ENCODE measurements around the gene CHMP2A. TPM values are rescaled to one million over a fixed set of nuclear protein-coding genes. Genes with fewer than 3 reads are reported as not detected.

CHMP2A gene
- polyA plus RNA-seq, 1 of the 3 experiments (the other 2 are of a cell fraction), result 381 TPM

GRCh38 chr19:58561373-58562121 lies 6.6 kb upstream of the CHMP2A start (continued):
- TF ChIP-seq, protein P1, sequence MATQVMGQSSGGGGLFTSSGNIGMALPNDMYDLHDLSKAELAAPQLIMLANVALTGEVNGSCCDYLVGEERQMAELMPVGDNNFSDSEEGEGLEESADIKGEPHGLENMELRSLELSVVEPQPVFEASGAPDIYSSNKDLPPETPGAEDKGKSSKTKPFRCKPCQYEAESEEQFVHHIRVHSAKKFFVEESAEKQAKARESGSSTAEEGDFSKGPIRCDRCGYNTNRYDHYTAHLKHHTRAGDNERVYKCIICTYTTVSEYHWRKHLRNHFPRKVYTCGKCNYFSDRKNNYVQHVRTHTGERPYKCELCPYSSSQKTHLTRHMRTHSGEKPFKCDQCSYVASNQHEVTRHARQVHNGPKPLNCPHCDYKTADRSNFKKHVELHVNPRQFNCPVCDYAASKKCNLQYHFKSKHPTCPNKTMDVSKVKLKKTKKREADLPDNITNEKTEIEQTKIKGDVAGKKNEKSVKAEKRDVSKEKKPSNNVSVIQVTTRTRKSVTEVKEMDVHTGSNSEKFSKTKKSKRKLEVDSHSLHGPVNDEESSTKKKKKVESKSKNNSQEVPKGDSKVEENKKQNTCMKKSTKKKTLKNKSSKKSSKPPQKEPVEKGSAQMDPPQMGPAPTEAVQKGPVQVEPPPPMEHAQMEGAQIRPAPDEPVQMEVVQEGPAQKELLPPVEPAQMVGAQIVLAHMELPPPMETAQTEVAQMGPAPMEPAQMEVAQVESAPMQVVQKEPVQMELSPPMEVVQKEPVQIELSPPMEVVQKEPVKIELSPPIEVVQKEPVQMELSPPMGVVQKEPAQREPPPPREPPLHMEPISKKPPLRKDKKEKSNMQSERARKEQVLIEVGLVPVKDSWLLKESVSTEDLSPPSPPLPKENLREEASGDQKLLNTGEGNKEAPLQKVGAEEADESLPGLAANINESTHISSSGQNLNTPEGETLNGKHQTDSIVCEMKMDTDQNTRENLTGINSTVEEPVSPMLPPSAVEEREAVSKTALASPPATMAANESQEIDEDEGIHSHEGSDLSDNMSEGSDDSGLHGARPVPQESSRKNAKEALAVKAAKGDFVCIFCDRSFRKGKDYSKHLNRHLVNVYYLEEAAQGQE (IDR thresholded peaks at IDR 0.05; ENCODE audit: low read depth, low read length), result no peak
- TF ChIP-seq, protein P2, sequence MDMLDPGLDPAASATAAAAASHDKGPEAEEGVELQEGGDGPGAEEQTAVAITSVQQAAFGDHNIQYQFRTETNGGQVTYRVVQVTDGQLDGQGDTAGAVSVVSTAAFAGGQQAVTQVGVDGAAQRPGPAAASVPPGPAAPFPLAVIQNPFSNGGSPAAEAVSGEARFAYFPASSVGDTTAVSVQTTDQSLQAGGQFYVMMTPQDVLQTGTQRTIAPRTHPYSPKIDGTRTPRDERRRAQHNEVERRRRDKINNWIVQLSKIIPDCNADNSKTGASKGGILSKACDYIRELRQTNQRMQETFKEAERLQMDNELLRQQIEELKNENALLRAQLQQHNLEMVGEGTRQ (IDR thresholded peaks at IDR 0.05; ENCODE audit: borderline replicate concordance, low read depth, low read length), result no peak
- TF ChIP-seq SMC3 (IDR thresholded peaks at IDR 0.05; ENCODE audit: low read depth, low read length), result no peak

DNA sequence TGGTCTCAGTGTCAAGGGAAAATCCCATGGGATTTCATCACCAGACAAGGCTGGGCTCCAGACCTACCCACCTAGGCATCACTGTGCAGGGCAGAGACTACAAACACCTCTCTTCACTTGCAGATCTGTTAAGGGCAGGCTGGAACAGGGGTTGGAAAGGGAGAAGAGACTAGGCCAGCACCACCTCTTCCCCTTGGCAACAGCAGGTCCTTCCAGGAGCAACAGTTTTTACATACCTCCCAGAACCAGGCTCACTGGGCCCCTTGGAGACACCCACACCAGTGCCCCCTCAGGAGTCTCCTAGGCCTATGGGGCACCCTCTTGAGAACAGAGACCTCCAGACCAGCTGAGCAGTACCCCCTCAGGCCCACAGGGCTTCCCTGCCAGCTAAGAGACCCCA lies 6.0 kb upstream of the CHMP2A start:
- Histone ChIP-seq H3F3A (replicated peaks; ENCODE audit: insufficient read depth) (peaks cover 25% of the 10 kb centered on the region), H3K4me2 (no peak overlapping the region), H3K79me2 (ENCODE audit: insufficient read depth) (peaks cover 28% of the 10 kb centered on the region), H3K27me3 (ENCODE audit: insufficient read depth) (no peaks in the 10 kb centered on the region), H2AFZ (ENCODE audit: low read depth) (no peak overlapping the region), H3K36me3 (replicated peaks in 1 of 2; ENCODE audit: control insufficient read depth in 1 of 2, insufficient read depth in 2 of 2, low read length in 1 of 2) (peaks cover 11% of the 10 kb centered on the region in 2 experiments), H3K9me3 (no peaks in the 10 kb centered on the region), H3K4me1 (ENCODE audit: control insufficient read depth in 1 of 2, insufficient read depth in 2 of 2, low read depth in 1 of 2, low read length in 1 of 2) (peaks cover 14 to 57% of the 10 kb centered on the region in 2 experiments; a peak in 3 of 4 replicates), H3K9ac (no peak overlapping the region), H4K20me1 (ENCODE audit: insufficient read depth) (peaks cover 9% of the 10 kb centered on the region; the same call in 1 of the 2 replicates), H3K27ac (ENCODE audit: low read depth in 2 of 2, low read length in 1 of 2) (peak overlapping the region in 1 of 2 experiments; percentile 11; a peak in 1 of 4 replicates), H3K4me3 (ENCODE audit: low read depth in 2 of 2, low read length in 1 of 2) (no peak overlapping the region), H3K9me2 (no peaks in the 10 kb centered on the region)
- ChIA-PET CTCF (no interaction called here), POLR2A (interaction anchor here (1.3 to 5.7 kb wide), 4 partner anchors 10 to 41 kb away, joined by 3 to 35 read pairs (median 12); partner anchors contain the start of genes MZF1, TRIM28 and ZBTB45)
- no peak for DNase-seq
- TF ChIP-seq RAD21 (IDR thresholded peaks at IDR 0.05; ENCODE audit: low read length), result no peak
- TF ChIP-seq JUND (IDR thresholded peaks at IDR 0.05), result no peak
- TF ChIP-seq NFIC (IDR thresholded peaks at IDR 0.05; ENCODE audit: borderline replicate concordance), result no peak
- no peak for TF ChIP-seq EZH2phosphoT487 (IDR thresholded peaks at IDR 0.05; ENCODE audit: borderline replicate concordance, low read depth)
- TF ChIP-seq, protein P2 (IDR thresholded peaks at IDR 0.05; ENCODE audit: borderline replicate concordance, low read depth, low read length), result no peak
- TF ChIP-seq CHD2 (IDR thresholded peaks at IDR 0.05; ENCODE audit: low read length, partially characterized antibody), result no peak
- TF ChIP-seq YY1 (IDR thresholded peaks at IDR 0.05; ENCODE audit: low read depth), result no peak
- TF ChIP-seq TAF1 (IDR thresholded peaks at IDR 0.05; ENCODE audit: borderline replicate concordance, low read depth, low read length), result no peak
- TF ChIP-seq NRF1 (IDR thresholded peaks at IDR 0.05; ENCODE audit: low read depth, low read length), result no peak
- TF ChIP-seq RXRA (IDR thresholded peaks at IDR 0.05; ENCODE audit: borderline replicate concordance, low read depth), result no peak
- TF ChIP-seq TCF12 (IDR thresholded peaks at IDR 0.05), result no peak
- no peak for TF ChIP-seq MXI1 (IDR thresholded peaks at IDR 0.05; ENCODE audit: low read depth, low read length)
- TF ChIP-seq, protein P3, sequence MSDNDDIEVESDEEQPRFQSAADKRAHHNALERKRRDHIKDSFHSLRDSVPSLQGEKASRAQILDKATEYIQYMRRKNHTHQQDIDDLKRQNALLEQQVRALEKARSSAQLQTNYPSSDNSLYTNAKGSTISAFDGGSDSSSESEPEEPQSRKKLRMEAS (IDR thresholded peaks at IDR 0.05; ENCODE audit: low read depth), result no peak
- no peak for TF ChIP-seq MEF2A (IDR thresholded peaks at IDR 0.05; ENCODE audit: borderline replicate concordance, low read depth)
- TF ChIP-seq GABPA (IDR thresholded peaks at IDR 0.05; ENCODE audit: low read depth), result no peak

All from SK-N-SH (cell line).